ENCODE data around the gene ZNF317.

ZNF317 gene

GRCh38 chr19:9140159-9140874 is at the start of gene ZNF317:
Gene ZNF317, plus strand, starts transcription at chr19:9140397. Its CDS starts 15,620 bp downstream, at chr19:9156017.
- H3K4me3 ChIP-seq (ENCODE audit: low read length in 2 of 2) = peak within 1 kb of the TSS; percentile 97 to 99
- H3K9me3 ChIP-seq (ENCODE audit: control insufficient read depth in 2 of 2, low read length in 2 of 2) = peaks cover 0 to 7% of the 10 kb centered on the region in 2 donors
- no peaks in the 10 kb centered on the region for H3K27me3 ChIP-seq (ENCODE audit: control insufficient read depth in 1 of 2, insufficient read depth in 2 of 2, low read length in 2 of 2)
- H3K9ac ChIP-seq (ENCODE audit: low read length in 2 of 2) = peak within 1 kb of the TSS; percentile 97 to 98
- H3K36me3 ChIP-seq (ENCODE audit: control insufficient read depth in 2 of 2, insufficient read depth in 2 of 2, low read length in 2 of 2) = no peaks in the 10 kb centered on the region
- H3K27ac ChIP-seq (ENCODE audit: low read length) = peak within 1 kb of the TSS; percentile 86
- peaks cover 9% of the 10 kb centered on the region for H3K4me1 ChIP-seq (ENCODE audit: control insufficient read depth, insufficient read depth, low read length)

GRCh38 chr19:9107375-9107774 is 32.8 kb upstream of the ZNF317 start, which contains the start of gene OR7G2:
Gene OR7G2, minus strand, starts transcription at chr19:9107475. Its CDS starts 4,232 bp downstream, at chr19:9103243.
- Histone ChIP-seq H3K27me3 (ENCODE audit: control insufficient read depth in 1 of 2, insufficient read depth in 2 of 2, low read length in 2 of 2) (peaks cover 0 to 9% of the 10 kb centered on the region in 2 donors), H3K36me3 (ENCODE audit: control insufficient read depth in 2 of 2, insufficient read depth in 2 of 2, low read length in 2 of 2) (no peaks in the 10 kb centered on the region), H3K9me3 (ENCODE audit: control insufficient read depth in 2 of 2, low read length in 2 of 2) (no peaks in the 10 kb centered on the region), H3K4me1 (ENCODE audit: control insufficient read depth, insufficient read depth, low read length) (no peaks in the 10 kb centered on the region), H3K4me3 (ENCODE audit: low read length in 2 of 2) (no peak within 1 kb of the TSS), H3K9ac (ENCODE audit: low read length in 2 of 2) (no peak within 1 kb of the TSS), H3K27ac (ENCODE audit: low read length) (no peak within 1 kb of the TSS)

GRCh38 chr19:9109959-9110358 is 30.2 kb upstream of the ZNF317 start:
- Histone ChIP-seq H3K36me3 (ENCODE audit: control insufficient read depth in 2 of 2, insufficient read depth in 2 of 2, low read length in 2 of 2) (no peaks in the 10 kb centered on the region), H3K27ac (ENCODE audit: low read length) (no peak overlapping the region), H3K9ac (ENCODE audit: low read length in 2 of 2) (no peak overlapping the region), H3K27me3 (ENCODE audit: control insufficient read depth in 1 of 2, insufficient read depth in 2 of 2, low read length in 2 of 2) (peaks cover 0 to 3% of the 10 kb centered on the region in 2 donors), H3K4me3 (ENCODE audit: low read length in 2 of 2) (no peak overlapping the region), H3K4me1 (ENCODE audit: control insufficient read depth, insufficient read depth, low read length) (no peaks in the 10 kb centered on the region), H3K9me3 (ENCODE audit: control insufficient read depth in 2 of 2, low read length in 2 of 2) (no peaks in the 10 kb centered on the region)

GRCh38 chr19:9115307-9115813 is 24.8 kb upstream of the ZNF317 start, which contains the start of gene OR7G1:
Gene OR7G1, minus strand, starts transcription at chr19:9115763. Its CDS starts 0 bp downstream, at chr19:9115763.
- H3K36me3 ChIP-seq (ENCODE audit: control insufficient read depth in 2 of 2, insufficient read depth in 2 of 2, low read length in 2 of 2) = no peaks in the 10 kb centered on the region
- H3K27me3 ChIP-seq (ENCODE audit: control insufficient read depth in 1 of 2, insufficient read depth in 2 of 2, low read length in 2 of 2) = peaks cover 0 to 3% of the 10 kb centered on the region in 2 donors
- H3K9me3 ChIP-seq (ENCODE audit: control insufficient read depth in 2 of 2, low read length in 2 of 2) = no peaks in the 10 kb centered on the region
- no peak within 1 kb of the TSS for H3K4me3 ChIP-seq (ENCODE audit: low read length in 2 of 2)
- H3K27ac ChIP-seq (ENCODE audit: low read length) = no peak within 1 kb of the TSS
- H3K4me1 ChIP-seq (ENCODE audit: control insufficient read depth, insufficient read depth, low read length) = no peaks in the 10 kb centered on the region
- no peak within 1 kb of the TSS for H3K9ac ChIP-seq (ENCODE audit: low read length in 2 of 2)

GRCh38 chr19:9116547-9116946 is 23.6 kb upstream of the ZNF317 start:
- H3K27me3 ChIP-seq (ENCODE audit: control insufficient read depth in 1 of 2, insufficient read depth in 2 of 2, low read length in 2 of 2) = peaks cover 0 to 3% of the 10 kb centered on the region in 2 donors
- no peaks in the 10 kb centered on the region for H3K9me3 ChIP-seq (ENCODE audit: control insufficient read depth in 2 of 2, low read length in 2 of 2)
- no peak overlapping the region for H3K27ac ChIP-seq (ENCODE audit: low read length)
- H3K4me1 ChIP-seq (ENCODE audit: control insufficient read depth, insufficient read depth, low read length) = no peaks in the 10 kb centered on the region
- H3K36me3 ChIP-seq (ENCODE audit: control insufficient read depth in 2 of 2, insufficient read depth in 2 of 2, low read length in 2 of 2) = no peaks in the 10 kb centered on the region
- H3K4me3 ChIP-seq (ENCODE audit: low read length in 2 of 2) = no peak overlapping the region
- H3K9ac ChIP-seq (ENCODE audit: low read length in 2 of 2) = no peak overlapping the region

GRCh38 chr19:9126900-9127405 is 13.2 kb upstream of the ZNF317 start, which contains the start of gene OR7G3:
Gene OR7G3, minus strand, starts transcription at chr19:9126950. Its CDS starts 0 bp downstream, at chr19:9126950.
- Histone ChIP-seq H3K4me1 (ENCODE audit: control insufficient read depth, insufficient read depth, low read length) (no peaks in the 10 kb centered on the region), H3K4me3 (ENCODE audit: low read length in 2 of 2) (no peak within 1 kb of the TSS), H3K27me3 (ENCODE audit: control insufficient read depth in 1 of 2, insufficient read depth in 2 of 2, low read length in 2 of 2) (peaks cover 2 to 7% of the 10 kb centered on the region in 2 donors), H3K27ac (ENCODE audit: low read length) (no peak within 1 kb of the TSS), H3K9me3 (ENCODE audit: control insufficient read depth in 2 of 2, low read length in 2 of 2) (no peaks in the 10 kb centered on the region), H3K36me3 (ENCODE audit: control insufficient read depth in 2 of 2, insufficient read depth in 2 of 2, low read length in 2 of 2) (no peaks in the 10 kb centered on the region), H3K9ac (ENCODE audit: low read length in 2 of 2) (no peak within 1 kb of the TSS)

- peaks cover 2 to 9% of the 10 kb centered on the region in 2 donors for H3K27me3 ChIP-seq (ENCODE audit: control insufficient read depth in 1 of 2, insufficient read depth in 2 of 2, low read length in 2 of 2)
- no peaks in the 10 kb centered on the region for H3K4me1 ChIP-seq (ENCODE audit: control insufficient read depth, insufficient read depth, low read length)
- H3K36me3 ChIP-seq (ENCODE audit: control insufficient read depth in 2 of 2, insufficient read depth in 2 of 2, low read length in 2 of 2) = no peaks in the 10 kb centered on the region
- H3K27ac ChIP-seq (ENCODE audit: low read length) = no peak overlapping the region
- H3K9ac ChIP-seq (ENCODE audit: low read length in 2 of 2) = no peak overlapping the region
- no peaks in the 10 kb centered on the region for H3K9me3 ChIP-seq (ENCODE audit: control insufficient read depth in 2 of 2, low read length in 2 of 2)
- H3K4me3 ChIP-seq (ENCODE audit: low read length in 2 of 2) = no peak overlapping the region
Observed at GRCh38 chr19:9128171-9128570, 12.0 kb upstream of the ZNF317 start.

- no peak overlapping the region for H3K27ac ChIP-seq (ENCODE audit: low read length)
- H3K9ac ChIP-seq (ENCODE audit: low read length in 2 of 2) = no peak overlapping the region
- H3K27me3 ChIP-seq (ENCODE audit: control insufficient read depth in 1 of 2, insufficient read depth in 2 of 2, low read length in 2 of 2) = peaks cover 2 to 9% of the 10 kb centered on the region in 2 donors
- no peaks in the 10 kb centered on the region for H3K36me3 ChIP-seq (ENCODE audit: control insufficient read depth in 2 of 2, insufficient read depth in 2 of 2, low read length in 2 of 2)
- H3K9me3 ChIP-seq (ENCODE audit: control insufficient read depth in 2 of 2, low read length in 2 of 2) = no peaks in the 10 kb centered on the region
- H3K4me1 ChIP-seq (ENCODE audit: control insufficient read depth, insufficient read depth, low read length) = no peaks in the 10 kb centered on the region
- H3K4me3 ChIP-seq (ENCODE audit: low read length in 2 of 2) = no peak overlapping the region
Observed at GRCh38 chr19:9130965-9131364, 9.2 kb upstream of the ZNF317 start.

- Histone ChIP-seq H3K9ac (ENCODE audit: low read length in 2 of 2) (no peak overlapping the region), H3K27me3 (ENCODE audit: control insufficient read depth in 1 of 2, insufficient read depth in 2 of 2, low read length in 2 of 2) (peaks cover 2 to 4% of the 10 kb centered on the region in 2 donors), H3K4me1 (ENCODE audit: control insufficient read depth, insufficient read depth, low read length) (no peaks in the 10 kb centered on the region), H3K27ac (ENCODE audit: low read length) (no peak overlapping the region), H3K36me3 (ENCODE audit: control insufficient read depth in 2 of 2, insufficient read depth in 2 of 2, low read length in 2 of 2) (no peaks in the 10 kb centered on the region), H3K9me3 (ENCODE audit: control insufficient read depth in 2 of 2, low read length in 2 of 2) (no peaks in the 10 kb centered on the region), H3K4me3 (ENCODE audit: low read length in 2 of 2) (no peak overlapping the region)
Observed at GRCh38 chr19:9132422-9132821, 7.8 kb upstream of the ZNF317 start.

GRCh38 chr19:9139609-9140158 is 513 bp upstream of the ZNF317 start:
- H3K4me3 ChIP-seq (ENCODE audit: low read length in 2 of 2) = peak overlapping the region; percentile 97 to 99
- H3K27me3 ChIP-seq (ENCODE audit: control insufficient read depth in 1 of 2, insufficient read depth in 2 of 2, low read length in 2 of 2) = no peaks in the 10 kb centered on the region
- H3K9me3 ChIP-seq (ENCODE audit: control insufficient read depth in 2 of 2, low read length in 2 of 2) = peaks cover 0 to under 1% of the 10 kb centered on the region in 2 donors
- H3K27ac ChIP-seq (ENCODE audit: low read length) = no peak overlapping the region
- H3K36me3 ChIP-seq (ENCODE audit: control insufficient read depth in 2 of 2, insufficient read depth in 2 of 2, low read length in 2 of 2) = no peaks in the 10 kb centered on the region
- H3K4me1 ChIP-seq (ENCODE audit: control insufficient read depth, insufficient read depth, low read length) = peaks cover 9% of the 10 kb centered on the region
- H3K9ac ChIP-seq (ENCODE audit: low read length in 2 of 2) = peak overlapping the region; percentile 97 to 98
